Raji (cell line): ENCODE measurements around the gene ZNF684.

Experiments used
- POLR2A ChIP-seq: IDR thresholded peaks from 2 replicates; pipeline ENCODE4 v1.6.1; 2011; ENCODE audit warnings: low read depth, low read length, control low read depth; ENCODE audit not compliant: insufficient read depth

The ZNF684 gene

DNA sequence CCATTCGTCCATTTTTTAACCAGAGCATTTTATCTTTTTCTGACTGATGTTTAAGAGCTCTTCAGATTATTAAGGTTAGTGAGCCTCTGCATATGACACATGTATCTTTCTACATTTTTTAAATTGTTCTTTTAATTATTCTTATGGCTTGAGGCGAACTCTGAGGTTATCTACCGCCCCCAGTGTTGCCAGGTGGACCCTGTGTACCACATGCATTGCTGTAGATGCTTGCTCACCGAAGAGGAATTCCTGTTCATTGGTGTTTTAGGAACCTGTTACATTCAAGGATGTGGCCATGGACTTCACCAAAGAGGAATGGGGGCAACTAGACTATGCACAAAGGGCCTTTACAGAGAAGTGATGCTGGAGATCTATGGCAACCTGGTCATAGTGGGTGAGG lies 31.8 kb downstream of the ZNF684 start:
- no peak for TF ChIP-seq POLR2A

GRCh38 chr1:40564506-40564905 lies 33.1 kb downstream of the ZNF684 start:
- TF ChIP-seq POLR2A, result no peak

GRCh38 chr1:40564913-40565312 lies 33.5 kb downstream of the ZNF684 start:
- no peak for TF ChIP-seq POLR2A

DNA sequence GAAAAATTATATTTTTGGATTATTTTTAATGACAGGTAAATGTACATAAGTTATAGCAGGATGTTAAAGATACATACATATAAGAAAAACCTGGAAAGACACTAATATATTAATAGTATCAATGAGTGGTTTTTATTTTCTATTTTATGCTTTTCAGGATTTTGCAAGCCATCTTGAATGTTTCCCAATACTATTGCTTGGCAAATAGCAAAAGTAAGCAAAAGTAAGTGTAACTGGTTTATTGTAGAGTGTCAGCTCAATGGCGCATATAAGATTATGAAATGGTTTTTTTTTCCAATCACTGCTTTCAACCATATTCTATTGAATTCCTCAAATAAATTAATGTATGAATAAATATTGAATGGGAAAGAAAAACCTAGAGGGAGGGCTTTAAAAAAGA lies 36.4 kb downstream of the ZNF684 start:
- no peak for TF ChIP-seq POLR2A

DNA sequence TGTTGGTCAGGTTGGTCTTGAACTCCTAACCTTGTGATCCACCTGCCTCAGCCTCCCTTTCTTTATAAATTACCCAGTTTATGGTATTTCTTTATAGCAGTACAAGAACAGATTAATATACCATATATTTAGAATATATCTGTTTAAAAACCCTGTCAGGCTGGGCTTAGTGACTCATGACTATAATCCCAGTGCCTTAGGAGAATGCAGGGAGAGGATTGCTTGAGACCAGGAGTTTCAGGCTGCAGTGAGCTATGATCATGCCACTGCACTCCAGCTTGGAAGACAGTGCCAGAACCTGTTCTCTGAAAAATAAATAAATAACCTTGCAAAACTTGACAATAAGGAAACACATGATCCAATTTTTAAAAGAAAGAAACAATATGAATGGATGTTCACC lies 43.9 kb downstream of the ZNF684 start:
- no peak for TF ChIP-seq POLR2A

DNA sequence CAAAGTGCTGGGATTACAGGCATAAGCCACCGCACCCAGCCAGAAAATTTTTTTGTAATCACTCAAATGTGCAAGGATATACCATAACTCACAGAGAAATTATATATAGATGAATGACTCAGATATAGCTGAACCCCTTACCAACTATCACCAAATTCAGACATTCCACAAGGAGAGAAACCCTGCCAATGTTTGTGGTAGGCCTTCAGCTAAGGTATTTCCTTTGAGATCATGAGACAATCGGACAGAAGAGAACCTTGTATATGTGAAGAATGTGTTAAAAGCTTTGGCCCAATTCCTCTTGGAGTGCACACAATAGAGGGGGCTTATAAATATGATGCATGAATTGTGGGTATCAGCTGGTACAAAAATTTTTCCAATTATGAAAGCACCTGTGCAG lies 50.7 kb downstream of the ZNF684 start:
- TF ChIP-seq POLR2A, result no peak

DNA sequence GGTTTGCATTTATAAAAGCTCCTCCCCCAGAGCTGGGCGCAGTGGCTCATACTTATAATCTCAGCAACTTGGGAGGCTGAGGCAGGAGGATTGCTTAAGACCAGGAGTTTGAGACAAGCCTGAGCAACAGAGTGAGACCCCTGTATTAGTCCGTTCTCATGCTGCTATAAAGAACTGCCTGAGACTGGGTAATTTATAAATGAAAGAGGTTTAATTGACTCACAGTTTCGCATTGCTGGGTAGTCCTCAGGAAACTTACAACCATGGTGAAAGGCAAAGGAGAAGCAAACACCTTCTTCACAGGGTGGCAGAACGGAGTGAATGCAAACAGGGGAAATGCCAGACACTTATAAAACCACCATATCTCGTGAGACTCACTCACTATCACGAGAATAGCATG lies 52.5 kb downstream of the ZNF684 start:
- no peak for TF ChIP-seq POLR2A

DNA sequence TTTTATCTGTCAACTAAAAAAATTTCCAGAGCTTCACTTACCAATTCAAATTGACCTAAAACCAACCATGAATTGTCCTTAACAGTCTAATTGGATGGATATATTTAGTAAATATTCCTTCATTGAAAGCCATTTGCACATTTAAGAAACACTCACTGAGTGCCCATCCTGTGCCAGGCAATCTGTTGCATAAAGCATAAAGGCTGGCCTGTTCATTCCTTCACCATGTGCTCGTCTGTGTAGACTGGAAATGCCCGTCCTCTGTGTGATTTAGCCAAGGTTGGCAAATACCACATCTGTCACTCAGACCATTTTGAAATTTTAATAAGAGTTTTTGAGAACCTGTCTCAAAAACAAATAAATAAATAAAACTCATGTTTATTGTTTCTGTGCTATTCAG lies 57.1 kb downstream of the ZNF684 start:
- no peak for TF ChIP-seq POLR2A

- no peak for TF ChIP-seq POLR2A
These were observed 60.8 kb downstream of the ZNF684 start for GRCh38 chr1:40592107-40592803.

DNA sequence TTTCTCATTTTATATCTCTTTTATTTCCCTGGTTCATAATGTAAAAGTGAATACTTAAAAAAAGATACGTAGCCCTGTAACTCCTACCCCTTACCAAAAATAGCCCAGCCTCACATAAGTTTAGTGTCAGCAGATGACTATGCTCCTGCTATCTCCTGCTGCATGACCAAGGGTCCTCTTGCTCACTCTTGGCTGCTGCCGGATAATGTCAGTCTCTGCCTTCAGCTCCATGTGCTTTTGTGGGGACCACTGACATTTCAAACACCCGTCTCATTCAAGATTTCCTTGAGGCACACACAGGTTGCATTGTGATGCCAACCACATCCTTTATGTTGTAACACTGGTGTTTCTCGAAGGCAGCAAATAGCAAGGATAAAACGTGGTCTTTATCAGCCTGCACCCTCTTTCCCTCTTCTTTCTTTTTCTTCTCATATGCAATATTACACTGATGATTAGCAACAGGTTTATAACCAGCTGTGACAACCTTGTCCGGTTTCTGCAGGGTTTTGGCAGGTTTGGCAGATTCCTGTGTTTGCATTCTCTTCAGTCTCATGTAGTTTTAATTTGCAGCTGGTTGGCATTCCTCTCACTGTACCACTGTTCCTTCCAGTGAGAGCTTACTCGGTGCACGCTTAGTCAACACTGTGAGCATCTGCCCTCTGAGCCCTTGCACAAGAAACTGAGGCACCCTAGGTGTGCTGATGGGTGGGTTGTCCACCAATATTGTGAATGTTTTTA lies 62.2 kb downstream of the ZNF684 start:
- no peak for TF ChIP-seq POLR2A

DNA sequence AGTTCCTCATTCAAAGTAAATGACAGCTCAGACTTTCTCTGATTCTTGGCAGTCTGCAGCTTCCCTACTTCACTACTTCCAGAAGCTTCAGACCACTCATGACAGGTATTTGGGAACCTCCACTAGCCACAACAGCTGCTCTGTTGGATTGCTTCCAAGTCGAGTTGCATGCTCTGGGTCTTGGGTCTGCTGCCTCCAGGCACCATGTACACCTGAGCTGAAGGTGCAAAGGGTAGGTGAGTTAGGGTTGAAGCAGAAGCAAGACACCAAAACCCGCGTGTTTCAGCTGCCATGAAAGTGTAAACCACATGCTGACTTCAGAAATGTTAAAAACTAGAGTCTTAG lies 62.7 kb downstream of the ZNF684 start:
- TF ChIP-seq POLR2A, result no peak

DNA sequence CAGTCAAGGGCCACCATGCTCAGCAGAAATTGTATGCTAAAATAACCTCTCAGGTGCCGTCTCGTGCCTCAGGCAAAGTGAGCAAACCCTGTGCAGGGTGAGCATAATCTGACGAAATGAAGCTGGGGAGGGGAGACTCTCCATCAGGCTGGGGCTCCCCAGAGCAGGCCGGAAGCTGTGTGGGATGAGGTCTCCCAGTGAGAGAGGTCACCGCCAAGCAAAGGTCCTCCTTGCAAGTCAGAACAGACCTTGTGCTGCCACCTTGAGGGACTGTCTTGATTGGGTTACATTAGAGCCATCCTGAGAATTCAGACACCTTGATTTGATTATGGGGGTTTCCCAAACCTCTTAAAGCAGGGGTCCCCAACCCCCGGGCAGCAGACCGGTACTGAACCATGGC lies 64.2 kb downstream of the ZNF684 start:
- TF ChIP-seq POLR2A, result no peak
